Ovary (tissue), 3 donors: ENCODE results near the gene SHISA9.

Experiments
- EP300 ChIP-seq: sonication (generic); formaldehyde crosslinking; IDR thresholded peaks from one replicate; pipeline ENCODE4 v1.6.1; 2017; ENCODE audit warnings: antibody characterized with exemption
- POLR2A ChIP-seq: fragments of 450-650 bp; IDR thresholded peaks from one replicate; pipeline ENCODE4 v1.6.1; 2017; ENCODE audit warnings: antibody characterized with exemption, mild to moderate bottlenecking, moderate library complexity
- TF ChIP-seq, protein P1 (sequence below), 3 donors: fragments of 450-650 bp in 2 of 3; fragments of 200-600 bp in 1 of 3; IDR thresholded peaks; one replicate each; pipeline versions ENCODE4 v1.5.1 to v1.8.0; 2016 to 2022; ENCODE audit warnings: antibody characterized with exemption in 3 of 3, mild to moderate bottlenecking in 1 of 3
- donor health status: DM: no; HTN: no; CAD: no.

DNA sequence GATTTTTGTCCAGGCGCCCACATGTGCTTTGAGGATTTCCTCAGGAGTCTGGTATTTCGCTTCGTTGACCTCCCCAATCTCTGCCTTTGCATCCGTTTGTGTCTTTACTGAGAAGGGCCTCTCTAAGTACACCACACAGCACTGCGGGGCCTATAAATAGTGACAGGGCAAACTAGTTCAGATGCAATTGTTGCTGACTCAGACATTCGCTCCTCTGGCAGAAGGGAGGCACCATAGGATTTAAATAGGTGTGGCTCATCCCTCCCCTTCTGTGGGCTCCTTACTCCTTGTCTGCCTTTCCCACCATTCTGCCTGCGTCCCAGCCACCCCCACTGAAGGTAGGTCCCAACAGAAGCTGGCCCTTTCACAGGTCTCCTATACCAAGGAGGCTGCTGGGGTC is 192.3 kb downstream of the SHISA9 start:
- TF ChIP-seq, protein P1, sequence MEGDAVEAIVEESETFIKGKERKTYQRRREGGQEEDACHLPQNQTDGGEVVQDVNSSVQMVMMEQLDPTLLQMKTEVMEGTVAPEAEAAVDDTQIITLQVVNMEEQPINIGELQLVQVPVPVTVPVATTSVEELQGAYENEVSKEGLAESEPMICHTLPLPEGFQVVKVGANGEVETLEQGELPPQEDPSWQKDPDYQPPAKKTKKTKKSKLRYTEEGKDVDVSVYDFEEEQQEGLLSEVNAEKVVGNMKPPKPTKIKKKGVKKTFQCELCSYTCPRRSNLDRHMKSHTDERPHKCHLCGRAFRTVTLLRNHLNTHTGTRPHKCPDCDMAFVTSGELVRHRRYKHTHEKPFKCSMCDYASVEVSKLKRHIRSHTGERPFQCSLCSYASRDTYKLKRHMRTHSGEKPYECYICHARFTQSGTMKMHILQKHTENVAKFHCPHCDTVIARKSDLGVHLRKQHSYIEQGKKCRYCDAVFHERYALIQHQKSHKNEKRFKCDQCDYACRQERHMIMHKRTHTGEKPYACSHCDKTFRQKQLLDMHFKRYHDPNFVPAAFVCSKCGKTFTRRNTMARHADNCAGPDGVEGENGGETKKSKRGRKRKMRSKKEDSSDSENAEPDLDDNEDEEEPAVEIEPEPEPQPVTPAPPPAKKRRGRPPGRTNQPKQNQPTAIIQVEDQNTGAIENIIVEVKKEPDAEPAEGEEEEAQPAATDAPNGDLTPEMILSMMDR (IDR thresholded peaks at IDR 0.05), result no peak
- no peak for TF ChIP-seq POLR2A
- TF ChIP-seq EP300, result no peak
